Activated T-cell treated with anti-CD3 and anti-CD28 coated beads for 48 hours (primary cell): ENCODE data around the gene PCDHB4.
"Not testable (repeated sequence)": the region's sequence is repeated elsewhere in the genome, so short reads cannot be mapped to it uniquely, and the experiment has no call there.

ENCODE experiments used
- DNase-seq: peaks from one replicate; pipeline ENCODE4 v3.0.0-alpha.2; 2020; ENCODE audit warnings: low read depth

PCDHB4 gene

GRCh38 chr5:141150224-141150992 is 28.8 kb downstream of the PCDHB4 start:
- DNase-seq, result no peak

- DNase-seq, result no peak
Observed at GRCh38 chr5:141150993-141151325, 29.3 kb downstream of the PCDHB4 start.

- not testable (repeated sequence) for DNase-seq
Observed at GRCh38 chr5:141151632-141152031, 30.0 kb downstream of the PCDHB4 start.

- DNase-seq, result not testable (repeated sequence)
Observed at GRCh38 chr5:141152096-141152495, 30.5 kb downstream of the PCDHB4 start.

- no peak for DNase-seq
Observed at GRCh38 chr5:141155540-141156374, 34.1 kb downstream of the PCDHB4 start.

GRCh38 chr5:141157356-141157755 is 35.7 kb downstream of the PCDHB4 start:
- not testable (repeated sequence) for DNase-seq

- DNase-seq, result not testable (repeated sequence)
Observed at GRCh38 chr5:141157901-141158300, 36.3 kb downstream of the PCDHB4 start.

GRCh38 chr5:141172381-141173204 is 51.0 kb downstream of the PCDHB4 start, which contains the start of gene PCDHB7:
PCDHB7 (plus strand) TSS chr5:141172644; CDS start chr5:141172836, 192 bp downstream.
- no peak for DNase-seq

GRCh38 chr5:141174291-141175104 is 52.9 kb downstream of the PCDHB4 start:
- not testable (repeated sequence) for DNase-seq
